H9 (cell line): ENCODE measurements around the gene TREML2. TPM values are rescaled to one million over a fixed set of nuclear protein-coding genes. Genes with fewer than 3 reads are reported as not detected.

Experiments
- DNase-seq: peaks from one replicate; pipeline ENCODE4 v3.0.0-alpha.2; 2017
- H2AFZ ChIP-seq: one replicate; pipeline ENCODE4 v1.6.1; 2013; ENCODE audit warnings: mild to moderate bottlenecking, low read length, control low read depth, moderate library complexity
- H2AK5ac ChIP-seq: 2 replicates; pipeline ENCODE4 v1.6.1; 2013; ENCODE audit warnings: low read length, control low read depth, mixed read lengths; ENCODE audit not compliant: insufficient read length
- H2BK120ac ChIP-seq: one replicate; pipeline ENCODE4 v1.6.1; 2013; ENCODE audit warnings: low read depth, mild to moderate bottlenecking, low read length, control low read depth, inconsistent platforms; ENCODE audit not compliant: poor library complexity, severe bottlenecking
- H2BK12ac ChIP-seq: 2 replicates; pipeline ENCODE4 v1.6.1; 2013; ENCODE audit warnings: low read length, control low read depth, mixed read lengths, low read depth; ENCODE audit not compliant: insufficient read length
- H2BK15ac ChIP-seq: 2 replicates; pipeline ENCODE4 v1.6.1; 2013; ENCODE audit warnings: low read depth, low read length, control low read depth
- H2BK20ac ChIP-seq: one replicate; pipeline ENCODE4 v1.6.1; 2013; ENCODE audit warnings: low read depth, mild to moderate bottlenecking, low read length, control low read depth, inconsistent platforms; ENCODE audit not compliant: poor library complexity, severe bottlenecking
- H2BK5ac ChIP-seq: 2 replicates; pipeline ENCODE4 v1.6.1; 2013; ENCODE audit warnings: low read length, control low read depth, mixed read lengths; ENCODE audit not compliant: insufficient read length
- H3K14ac ChIP-seq: 2 replicates; pipeline ENCODE4 v1.6.1; 2013; ENCODE audit warnings: low read length, control low read depth; ENCODE audit not compliant: insufficient read depth
- H3K18ac ChIP-seq: 2 replicates; pipeline ENCODE4 v1.6.1; 2013; ENCODE audit warnings: low read depth, mild to moderate bottlenecking, mixed read lengths, low read length, control low read depth; ENCODE audit not compliant: insufficient read length
- H3K23ac ChIP-seq: 2 replicates; pipeline ENCODE4 v1.6.1; 2013; ENCODE audit warnings: low read length, control low read depth, mixed read lengths, low read depth; ENCODE audit not compliant: insufficient read length
- H3K23me2 ChIP-seq: 2 replicates; pipeline ENCODE4 v1.6.1; 2013; ENCODE audit warnings: low read depth, mild to moderate bottlenecking, mixed read lengths, low read length, control low read depth; ENCODE audit not compliant: insufficient read length, poor library complexity, severe bottlenecking
- H3K27ac ChIP-seq: 2 replicates; pipeline ENCODE4 v1.5.1; 2013; ENCODE audit warnings: low read length, control low read depth, mixed read lengths, low read depth; ENCODE audit not compliant: insufficient read length
- H3K27me3 ChIP-seq: 2 replicates; pipeline ENCODE4 v1.6.1; 2013; ENCODE audit warnings: low read length, control low read depth, inconsistent platforms; ENCODE audit not compliant: insufficient read depth
- H3K4ac ChIP-seq: 2 replicates; pipeline ENCODE4 v1.6.1; 2013; ENCODE audit warnings: low read depth, mild to moderate bottlenecking, control low read depth, inconsistent platforms, low read length, moderate library complexity
- H3K4me1 ChIP-seq: 2 replicates; pipeline ENCODE4 v1.6.1; 2013; ENCODE audit warnings: low read length, control low read depth, inconsistent platforms; ENCODE audit not compliant: insufficient read depth
- H3K4me2 ChIP-seq: 2 replicates; pipeline ENCODE4 v1.6.1; 2013; ENCODE audit warnings: low read length, control low read depth, mixed read lengths; ENCODE audit not compliant: insufficient read length, insufficient read depth
- H3K56ac ChIP-seq: 2 replicates; pipeline ENCODE4 v1.6.1; 2013; ENCODE audit warnings: low read depth, mild to moderate bottlenecking, mixed read lengths, low read length, control low read depth; ENCODE audit not compliant: insufficient read length
- H3K79me1 ChIP-seq: 2 replicates; pipeline ENCODE4 v1.6.1; 2013; ENCODE audit warnings: low read depth, mild to moderate bottlenecking, moderate library complexity, low read length, control low read depth, inconsistent platforms; ENCODE audit not compliant: insufficient read depth, poor library complexity, severe bottlenecking
- H3K79me2 ChIP-seq: 2 replicates; pipeline ENCODE4 v1.6.1; 2013; ENCODE audit warnings: low read length, control low read depth, inconsistent platforms; ENCODE audit not compliant: insufficient read depth
- H3K9ac ChIP-seq: 2 replicates; pipeline ENCODE4 v1.6.1; 2013; ENCODE audit warnings: low read length, control low read depth, mixed read lengths; ENCODE audit not compliant: insufficient read length; ENCODE audit errors: extremely low read depth
- H3K9me3 ChIP-seq: one replicate; pipeline ENCODE4 v1.6.1; 2013; ENCODE audit warnings: low read depth, low read length, inconsistent platforms; ENCODE audit not compliant: control insufficient read depth
- H3T11ph ChIP-seq: one replicate; pipeline ENCODE4 v1.6.1; 2013; ENCODE audit warnings: mild to moderate bottlenecking, low read length, control low read depth, inconsistent platforms
- H4K20me1 ChIP-seq: one replicate; pipeline ENCODE4 v1.6.1; 2013; ENCODE audit not compliant: control insufficient read depth, insufficient read length, insufficient read depth
- H4K5ac ChIP-seq: 2 replicates; pipeline ENCODE4 v1.6.1; 2013; ENCODE audit warnings: low read depth, mild to moderate bottlenecking, mixed read lengths, low read length, control low read depth; ENCODE audit not compliant: insufficient read length
- H4K8ac ChIP-seq: replicated peaks from 2 replicates; pipeline ENCODE4 v1.6.1; 2013; ENCODE audit warnings: low read length, control low read depth, mixed read lengths, low read depth; ENCODE audit not compliant: insufficient read length
- H4K91ac ChIP-seq: 2 replicates; pipeline ENCODE4 v1.6.1; 2013; ENCODE audit warnings: low read depth, mild to moderate bottlenecking, moderate library complexity, mixed read lengths, low read length, control low read depth; ENCODE audit not compliant: insufficient read length
- H3K27ac Mint-ChIP-seq, 3 experiments: 2 replicates in 2 of 3; 3 replicates in 1 of 3; pipeline ENCODE4 v1.8.0; 2020 to 2021; ENCODE audit warnings: mixed read lengths in 3 of 3, mild to moderate bottlenecking in 1 of 3, moderate library complexity in 1 of 3
- H3K27me3 Mint-ChIP-seq: 2 replicates; pipeline ENCODE4 v1.8.0; 2021; ENCODE audit warnings: low read depth, mild to moderate bottlenecking, moderate library complexity, mixed read lengths
- H3K36me3 Mint-ChIP-seq, 3 experiments: 2 replicates in 2 of 3; 3 replicates in 1 of 3; pipeline ENCODE4 v1.8.0; 2020 to 2021; ENCODE audit warnings: low read depth in 3 of 3, mixed read lengths in 3 of 3; ENCODE audit not compliant: insufficient read depth in 1 of 3
- H3K4me1 Mint-ChIP-seq, 2 experiments: 2 replicates each; pipeline ENCODE4 v1.8.0; 2020; ENCODE audit warnings: mixed read lengths in 2 of 2
- H3K4me3 Mint-ChIP-seq, 2 experiments: 2 replicates in 1 of 2; 3 replicates in 1 of 2; pipeline ENCODE4 v1.8.0; 2020 to 2021; ENCODE audit warnings: mild to moderate bottlenecking in 2 of 2, mixed read lengths in 2 of 2, moderate library complexity in 1 of 2
- H3K9me3 Mint-ChIP-seq, 2 experiments: 2 replicates in 1 of 2; 3 replicates in 1 of 2; pipeline ENCODE4 v1.8.0; 2020; ENCODE audit warnings: mild to moderate bottlenecking in 2 of 2, mixed read lengths in 2 of 2, moderate library complexity in 1 of 2
- CTCF ChIP-seq: fragments of 200-600 bp; sonication (generic); conservative IDR thresholded peaks from 3 replicates; pipeline ENCODE4 v1.8.0; 2021; ENCODE audit warnings: antibody characterized with exemption, mild to moderate bottlenecking
- WGBS: extraction: QIAGEN DNeasy Blood & Tissue Kit; methylation state at CpG from one replicate; pipeline ENCODE4 v1.1.7; 2013; ENCODE audit warnings: missing lambda C conversion rate, low lambda C conversion rate, mixed read lengths; ENCODE audit not compliant: insufficient read length; ENCODE audit errors: extremely low coverage; 5-methylcytosine and 5-hydroxymethylcytosine counted together
- total RNA-seq: library from RNA; stranded (reverse); gene quantifications from 2 replicates; pipeline ENCODE4 v1.2.1, GENCODE V29; 2021

The TREML2 gene
- total RNA-seq, 1 experiment from 2014 or later = 0.07 TPM

DNA sequence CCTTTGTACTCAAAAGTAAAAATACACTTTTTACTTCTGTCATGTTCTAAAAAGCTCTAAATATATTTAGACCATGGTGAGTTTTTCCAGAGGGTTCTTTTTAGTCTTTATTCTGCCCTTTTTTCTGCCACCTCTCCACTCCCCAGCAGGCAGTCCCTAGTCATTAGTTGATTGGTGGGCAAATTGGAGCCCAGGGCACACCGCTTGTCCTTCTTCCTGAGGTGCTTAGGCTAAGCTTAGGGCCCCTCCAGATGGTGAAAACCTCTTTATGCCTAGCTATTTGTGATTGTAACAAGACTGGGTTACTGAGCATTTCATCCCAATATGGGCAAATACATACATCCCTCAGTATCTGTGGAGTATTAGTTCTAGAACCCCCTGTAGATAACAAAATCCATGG, 53.0 kb downstream of the TREML2 start:
- Histone ChIP-seq H3T11ph (no peak overlapping the region), H3K27ac (no peak overlapping the region), H2BK120ac (no peak overlapping the region), H4K5ac (no peak overlapping the region), H3K56ac (no peak overlapping the region), H3K4me1 (no peaks in the 10 kb centered on the region), H3K23ac (no peak overlapping the region), H3K23me2 (no peaks in the 10 kb centered on the region), H3K9me3 (no peaks in the 10 kb centered on the region), H2AFZ (no peak overlapping the region), H3K27me3 (no peaks in the 10 kb centered on the region), H2AK5ac (no peak overlapping the region), H3K9ac (no peak overlapping the region), H3K14ac (no peak overlapping the region), H3K18ac (no peak overlapping the region), H2BK5ac (no peak overlapping the region), H3K79me1 (no peaks in the 10 kb centered on the region), H3K4me2 (no peak overlapping the region), H3K4ac (no peak overlapping the region), H4K91ac (no peak overlapping the region), H4K8ac (no peak overlapping the region), H2BK20ac (no peak overlapping the region), H3K79me2 (no peaks in the 10 kb centered on the region), H4K20me1 (no peaks in the 10 kb centered on the region), H2BK12ac (no peak overlapping the region), H2BK15ac (no peak overlapping the region)
- Mint-ChIP-seq H3K9me3 (no peaks in the 10 kb centered on the region), H3K27me3 (no peaks in the 10 kb centered on the region), H3K27ac (no peak overlapping the region), H3K36me3 (no peaks in the 10 kb centered on the region; a peak in 1 of 7 replicates), H3K4me1 (no peaks in the 10 kb centered on the region), H3K4me3 (no peak overlapping the region)
- no peak for TF ChIP-seq CTCF
- no peak for DNase-seq
- WGBS = no CpG with 5 or more reads among the region's 1 CpG

Other genes with a start within 250 kb of the TREML2 start
- gene UNC5CL, start 161.9 kb downstream of the TREML2 start, total RNA-seq = 0.79 and 0.81 TPM in 2 replicates
- not detected in 2 replicates for gene TSPO2, start 158.7 kb downstream of the TREML2 start, total RNA-seq
- not detected in 2 replicates for gene APOBEC2, start 147.9 kb downstream of the TREML2 start, total RNA-seq
- gene OARD1, start 128.8 kb downstream of the TREML2 start, total RNA-seq = 35.8 and 36.6 TPM in 2 replicates
- 41.4 and 43.0 TPM in 2 replicates for gene NFYA, start 128.2 kb downstream of the TREML2 start, total RNA-seq
- gene TREML1, start 46.8 kb downstream of the TREML2 start, total RNA-seq = not detected in 2 replicates
- 0.31 TPM in 1 of 2 replicates, not detected in the other for gene TREM2, start 38.0 kb downstream of the TREML2 start, total RNA-seq
- gene TREML4, start 27.2 kb upstream of the TREML2 start, total RNA-seq = not detected in 2 replicates
- gene TREM1, start 85.5 kb upstream of the TREML2 start, total RNA-seq = not detected in 2 replicates
- gene NCR2, start 134.5 kb upstream of the TREML2 start, total RNA-seq = not detected in 2 replicates